ENCODE measurements around the gene FBXO42. TPM values are rescaled to one million over a fixed set of nuclear protein-coding genes. Genes with fewer than 3 reads are reported as not detected.

The FBXO42 gene
- total and polyA plus RNA-seq, 2 donors (not counting 1 experiment from before 2014, with no cell fraction given) = 10.4 to 13.5 TPM

DNA sequence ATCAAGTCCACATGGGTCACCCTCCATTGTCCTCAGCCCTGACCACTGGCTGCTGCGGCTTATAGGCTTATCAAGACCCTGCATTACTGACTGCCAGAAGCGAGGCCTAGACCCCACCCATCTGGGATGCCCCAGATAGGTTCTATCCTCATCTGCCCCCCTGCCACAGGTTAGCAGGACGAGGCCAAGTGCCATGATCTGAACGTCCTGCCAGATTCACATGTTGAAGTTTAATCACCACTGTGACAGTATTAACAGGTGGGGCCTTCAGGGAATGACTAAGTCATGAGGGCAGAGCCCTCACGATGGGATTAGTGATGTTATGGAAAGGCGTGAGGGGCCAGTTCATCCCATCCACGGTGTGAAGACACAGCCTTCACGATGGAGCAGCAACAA is 109.1 kb downstream of the FBXO42 start:
- H3K4me2 ChIP-seq (ENCODE audit: extremely low read depth, insufficient read depth, low read length) = no peak overlapping the region
- H3K4me1 ChIP-seq (ENCODE audit: control insufficient read depth, extremely low read depth, insufficient read depth, low read length) = no peaks in the 10 kb centered on the region
- no peaks in the 10 kb centered on the region for H4K20me1 ChIP-seq (ENCODE audit: control insufficient read depth, extremely low read depth, insufficient read depth, low read length)
- no peaks in the 10 kb centered on the region for H3K27me3 ChIP-seq (ENCODE audit: control insufficient read depth, insufficient read depth, low read length)
- H3K79me2 ChIP-seq (ENCODE audit: control insufficient read depth, insufficient read depth, low read length) = no peaks in the 10 kb centered on the region
- no peak overlapping the region for H2AFZ ChIP-seq (ENCODE audit: low read length)
- DNase-seq (ENCODE audit: low read depth in 2 of 2) = no peak
- no peak overlapping the region for H3K9ac ChIP-seq (ENCODE audit: insufficient read depth, low read length)
- H3K4me3 ChIP-seq (replicated peaks in 1 of 4; ENCODE audit: control extremely low read depth in 1 of 4, insufficient read depth in 1 of 4, low read depth in 3 of 4, low read length in 4 of 4) = no peak overlapping the region
- TF ChIP-seq, protein P1, sequence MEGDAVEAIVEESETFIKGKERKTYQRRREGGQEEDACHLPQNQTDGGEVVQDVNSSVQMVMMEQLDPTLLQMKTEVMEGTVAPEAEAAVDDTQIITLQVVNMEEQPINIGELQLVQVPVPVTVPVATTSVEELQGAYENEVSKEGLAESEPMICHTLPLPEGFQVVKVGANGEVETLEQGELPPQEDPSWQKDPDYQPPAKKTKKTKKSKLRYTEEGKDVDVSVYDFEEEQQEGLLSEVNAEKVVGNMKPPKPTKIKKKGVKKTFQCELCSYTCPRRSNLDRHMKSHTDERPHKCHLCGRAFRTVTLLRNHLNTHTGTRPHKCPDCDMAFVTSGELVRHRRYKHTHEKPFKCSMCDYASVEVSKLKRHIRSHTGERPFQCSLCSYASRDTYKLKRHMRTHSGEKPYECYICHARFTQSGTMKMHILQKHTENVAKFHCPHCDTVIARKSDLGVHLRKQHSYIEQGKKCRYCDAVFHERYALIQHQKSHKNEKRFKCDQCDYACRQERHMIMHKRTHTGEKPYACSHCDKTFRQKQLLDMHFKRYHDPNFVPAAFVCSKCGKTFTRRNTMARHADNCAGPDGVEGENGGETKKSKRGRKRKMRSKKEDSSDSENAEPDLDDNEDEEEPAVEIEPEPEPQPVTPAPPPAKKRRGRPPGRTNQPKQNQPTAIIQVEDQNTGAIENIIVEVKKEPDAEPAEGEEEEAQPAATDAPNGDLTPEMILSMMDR (conservative IDR thresholded peaks at IDR 0.05 in 1 of 2, IDR thresholded peaks at IDR 0.05 in 1 of 2; ENCODE audit: low read depth in 1 of 2, low read length in 2 of 2) = no peak
- TF ChIP-seq EZH2 (IDR thresholded peaks at IDR 0.05; ENCODE audit: low read length, missing control alignments) = no peak
- no peaks in the 10 kb centered on the region for H3K36me3 ChIP-seq (ENCODE audit: control insufficient read depth, insufficient read depth, low read length)
- H3K27ac ChIP-seq (ENCODE audit: insufficient read depth, low read length) = no peak overlapping the region
- no peaks in the 10 kb centered on the region for H3K9me3 ChIP-seq (ENCODE audit: control insufficient read depth, insufficient read depth, low read depth, low read length)

DNA sequence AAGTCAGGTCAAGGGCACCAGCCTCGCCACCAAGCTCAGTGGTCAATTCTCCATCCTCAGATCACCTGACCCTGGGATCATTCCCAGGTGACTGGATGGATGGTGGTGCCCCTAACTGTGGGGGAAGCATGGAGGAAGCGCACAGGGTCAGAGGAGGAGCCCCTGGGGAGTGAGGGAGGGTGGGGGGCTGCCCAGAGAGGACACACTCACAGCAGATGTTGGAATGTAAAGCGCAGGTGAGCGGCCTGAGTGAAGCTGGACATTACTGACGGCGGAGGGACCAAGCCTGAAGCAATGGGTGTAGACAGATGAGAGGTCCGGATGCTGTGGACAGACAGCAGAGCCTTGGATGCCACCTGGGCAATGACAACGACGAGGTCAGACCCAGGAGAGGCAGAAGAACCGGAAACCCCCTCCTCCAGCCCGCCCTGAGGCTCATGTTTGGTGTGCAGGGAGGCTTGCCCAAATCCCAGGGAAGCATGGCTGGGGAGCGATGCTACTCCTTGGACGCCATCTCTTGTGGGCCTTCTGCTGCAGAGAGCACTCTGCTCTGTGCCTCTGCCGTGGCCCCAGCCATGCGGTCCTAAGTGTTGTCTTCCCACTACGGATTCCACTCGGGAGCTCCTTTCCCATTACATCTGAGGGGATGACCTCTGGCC is 109.6 kb downstream of the FBXO42 start:
- Histone ChIP-seq H3K9me3 (ENCODE audit: control insufficient read depth, insufficient read depth, low read depth, low read length) (no peaks in the 10 kb centered on the region), H3K4me3 (replicated peaks in 1 of 4; ENCODE audit: control extremely low read depth in 1 of 4, insufficient read depth in 1 of 4, low read depth in 3 of 4, low read length in 4 of 4) (no peak overlapping the region), H3K4me2 (ENCODE audit: extremely low read depth, insufficient read depth, low read length) (no peak overlapping the region), H3K4me1 (ENCODE audit: control insufficient read depth, extremely low read depth, insufficient read depth, low read length) (peaks cover under 1% of the 10 kb centered on the region), H3K9ac (ENCODE audit: insufficient read depth, low read length) (no peak overlapping the region), H3K27me3 (ENCODE audit: control insufficient read depth, insufficient read depth, low read length) (no peaks in the 10 kb centered on the region), H3K79me2 (ENCODE audit: control insufficient read depth, insufficient read depth, low read length) (no peaks in the 10 kb centered on the region), H4K20me1 (ENCODE audit: control insufficient read depth, extremely low read depth, insufficient read depth, low read length) (no peaks in the 10 kb centered on the region), H2AFZ (ENCODE audit: low read length) (no peak overlapping the region), H3K27ac (ENCODE audit: insufficient read depth, low read length) (no peak overlapping the region), H3K36me3 (ENCODE audit: control insufficient read depth, insufficient read depth, low read length) (no peaks in the 10 kb centered on the region)
- no peak for DNase-seq (ENCODE audit: low read depth in 2 of 2)
- TF ChIP-seq, protein P1 (conservative IDR thresholded peaks at IDR 0.05 in 1 of 2, IDR thresholded peaks at IDR 0.05 in 1 of 2; ENCODE audit: low read depth in 1 of 2, low read length in 2 of 2) = no peak
- TF ChIP-seq EZH2 (IDR thresholded peaks at IDR 0.05; ENCODE audit: low read length, missing control alignments) = no peak

DNA sequence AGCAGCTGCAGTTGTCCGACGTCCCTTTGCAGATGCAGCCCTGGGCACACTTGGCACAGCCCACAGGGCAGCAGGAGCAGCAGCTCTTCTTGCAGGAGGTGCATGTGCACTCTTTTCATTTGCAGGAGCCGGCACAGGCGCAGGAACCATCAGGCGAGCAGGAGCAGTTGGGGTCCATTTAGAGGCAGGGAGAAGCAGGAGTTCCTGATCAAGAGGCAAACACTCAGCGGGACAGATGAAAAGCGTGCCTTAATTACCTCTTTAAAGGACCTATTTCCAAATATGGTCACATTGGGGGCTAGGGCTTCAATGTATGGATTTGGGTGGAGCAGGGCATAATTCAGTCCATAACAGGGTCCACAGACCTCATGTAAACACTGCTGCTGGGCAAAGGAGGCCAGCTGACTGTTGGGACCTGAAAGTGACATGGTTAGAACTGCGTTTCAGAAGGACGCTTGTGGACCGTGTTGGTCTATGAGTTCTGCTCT is 111.0 kb downstream of the FBXO42 start:
- Histone ChIP-seq H3K9me3 (ENCODE audit: control insufficient read depth, insufficient read depth, low read depth, low read length) (no peaks in the 10 kb centered on the region), H3K27me3 (ENCODE audit: control insufficient read depth, insufficient read depth, low read length) (no peaks in the 10 kb centered on the region), H2AFZ (ENCODE audit: low read length) (no peak overlapping the region), H4K20me1 (ENCODE audit: control insufficient read depth, extremely low read depth, insufficient read depth, low read length) (no peaks in the 10 kb centered on the region), H3K4me3 (replicated peaks in 1 of 4; ENCODE audit: control extremely low read depth in 1 of 4, insufficient read depth in 1 of 4, low read depth in 3 of 4, low read length in 4 of 4) (no peak overlapping the region), H3K79me2 (ENCODE audit: control insufficient read depth, insufficient read depth, low read length) (no peaks in the 10 kb centered on the region), H3K4me1 (ENCODE audit: control insufficient read depth, extremely low read depth, insufficient read depth, low read length) (peaks cover 6% of the 10 kb centered on the region), H3K27ac (ENCODE audit: insufficient read depth, low read length) (no peak overlapping the region), H3K9ac (ENCODE audit: insufficient read depth, low read length) (no peak overlapping the region), H3K4me2 (ENCODE audit: extremely low read depth, insufficient read depth, low read length) (no peak overlapping the region), H3K36me3 (ENCODE audit: control insufficient read depth, insufficient read depth, low read length) (no peaks in the 10 kb centered on the region)
- DNase-seq (ENCODE audit: low read depth in 2 of 2) = no peak
- TF ChIP-seq, protein P1 (conservative IDR thresholded peaks at IDR 0.05 in 1 of 2, IDR thresholded peaks at IDR 0.05 in 1 of 2; ENCODE audit: low read depth in 1 of 2, low read length in 2 of 2) = no peak
